IPS-15b (cell line): ENCODE results near the gene CYTH4.

Source experiments
- H3K27me3 ChIP-seq: one replicate; pipeline ENCODE4 v1.6.1; 2013; ENCODE audit warnings: low read length; ENCODE audit not compliant: control insufficient read depth, insufficient read depth
- H3K36me3 ChIP-seq: one replicate; pipeline ENCODE4 v1.6.1; 2013; ENCODE audit warnings: low read length; ENCODE audit not compliant: control insufficient read depth, insufficient read depth
- H3K4me1 ChIP-seq: one replicate; pipeline ENCODE4 v1.6.1; 2013; ENCODE audit warnings: mild to moderate bottlenecking, low read length; ENCODE audit not compliant: control insufficient read depth, insufficient read depth
- H3K4me3 ChIP-seq: one replicate; pipeline ENCODE4 v1.5.1; 2013; ENCODE audit warnings: low read depth, low read length
- H3K9ac ChIP-seq: one replicate; pipeline ENCODE4 v1.6.1; 2013; ENCODE audit warnings: low read depth, mild to moderate bottlenecking, low read length
- H3K9me3 ChIP-seq: one replicate; pipeline ENCODE4 v1.6.1; 2013; ENCODE audit warnings: mild to moderate bottlenecking, low read length; ENCODE audit not compliant: control insufficient read depth, insufficient read depth

Gene CYTH4

GRCh38 chr22:37263966-37264887, 18.1 kb upstream of the CYTH4 start:
- Histone ChIP-seq H3K27me3 (peaks cover 12% of the 10 kb centered on the region), H3K36me3 (no peaks in the 10 kb centered on the region), H3K9me3 (peaks cover 4% of the 10 kb centered on the region), H3K4me3 (no peak overlapping the region), H3K4me1 (peaks cover 1% of the 10 kb centered on the region), H3K9ac (no peak overlapping the region)

GRCh38 chr22:37266581-37267134, 15.7 kb upstream of the CYTH4 start:
- Histone ChIP-seq H3K9ac (no peak overlapping the region), H3K4me3 (no peak overlapping the region), H3K27me3 (no peaks in the 10 kb centered on the region), H3K36me3 (no peaks in the 10 kb centered on the region), H3K9me3 (peaks cover 4% of the 10 kb centered on the region), H3K4me1 (no peaks in the 10 kb centered on the region)

GRCh38 chr22:37267135-37267587, 15.1 kb upstream of the CYTH4 start:
- H3K4me3 ChIP-seq = no peak overlapping the region
- no peaks in the 10 kb centered on the region for H3K4me1 ChIP-seq
- no peak overlapping the region for H3K9ac ChIP-seq
- no peaks in the 10 kb centered on the region for H3K27me3 ChIP-seq
- H3K36me3 ChIP-seq = no peaks in the 10 kb centered on the region
- peaks cover 4% of the 10 kb centered on the region for H3K9me3 ChIP-seq

GRCh38 chr22:37267661-37268413, 14.5 kb upstream of the CYTH4 start:
- no peaks in the 10 kb centered on the region for H3K36me3 ChIP-seq
- H3K27me3 ChIP-seq = no peaks in the 10 kb centered on the region
- H3K9me3 ChIP-seq = peaks cover 4% of the 10 kb centered on the region
- no peak overlapping the region for H3K9ac ChIP-seq
- no peak overlapping the region for H3K4me3 ChIP-seq
- H3K4me1 ChIP-seq = no peaks in the 10 kb centered on the region

GRCh38 chr22:37269936-37270678, 12.2 kb upstream of the CYTH4 start:
- Histone ChIP-seq H3K27me3 (no peaks in the 10 kb centered on the region), H3K4me3 (no peak overlapping the region), H3K36me3 (no peaks in the 10 kb centered on the region), H3K9me3 (no peaks in the 10 kb centered on the region), H3K4me1 (no peaks in the 10 kb centered on the region), H3K9ac (no peak overlapping the region)

- Histone ChIP-seq H3K4me3 (no peak overlapping the region), H3K9me3 (no peaks in the 10 kb centered on the region), H3K36me3 (no peaks in the 10 kb centered on the region), H3K9ac (no peak overlapping the region), H3K4me1 (no peaks in the 10 kb centered on the region), H3K27me3 (no peaks in the 10 kb centered on the region)
Measured at GRCh38 chr22:37270928-37271650, 11.2 kb upstream of the CYTH4 start.

- H3K9ac ChIP-seq = no peak overlapping the region
- H3K4me1 ChIP-seq = no peaks in the 10 kb centered on the region
- H3K36me3 ChIP-seq = no peaks in the 10 kb centered on the region
Measured at GRCh38 chr22:37273126-37273845, 9.0 kb upstream of the CYTH4 start.

GRCh38 chr22:37273846-37274225, 8.5 kb upstream of the CYTH4 start:
- H3K4me1 ChIP-seq = no peaks in the 10 kb centered on the region
- no peaks in the 10 kb centered on the region for H3K27me3 ChIP-seq
- H3K9ac ChIP-seq = no peak overlapping the region

More at GRCh38 chr22:37273126-37273845, 9.0 kb upstream of the CYTH4 start:
- no peaks in the 10 kb centered on the region for H3K9me3 ChIP-seq
- no peaks in the 10 kb centered on the region for H3K27me3 ChIP-seq
- no peak overlapping the region for H3K4me3 ChIP-seq

GRCh38 chr22:37274380-37274862, 7.9 kb upstream of the CYTH4 start:
- Histone ChIP-seq H3K27me3 (no peaks in the 10 kb centered on the region), H3K9me3 (no peaks in the 10 kb centered on the region), H3K36me3 (no peaks in the 10 kb centered on the region), H3K4me1 (no peaks in the 10 kb centered on the region), H3K4me3 (no peak overlapping the region), H3K9ac (no peak overlapping the region)

More at GRCh38 chr22:37273846-37274225, 8.5 kb upstream of the CYTH4 start:
- Histone ChIP-seq H3K4me3 (no peak overlapping the region), H3K9me3 (no peaks in the 10 kb centered on the region), H3K36me3 (no peaks in the 10 kb centered on the region)

GRCh38 chr22:37275134-37275533, 7.2 kb upstream of the CYTH4 start:
- H3K4me1 ChIP-seq = no peaks in the 10 kb centered on the region
- H3K36me3 ChIP-seq = no peaks in the 10 kb centered on the region
- H3K9ac ChIP-seq = no peak overlapping the region
- no peak overlapping the region for H3K4me3 ChIP-seq
- H3K27me3 ChIP-seq = no peaks in the 10 kb centered on the region
- no peaks in the 10 kb centered on the region for H3K9me3 ChIP-seq
